Activated gamma-delta T cell (primary cell): ENCODE measurements around the gene CEP128.

Experiments used
- DNase-seq: peaks from one replicate; lab custom pipeline; 2025; lab: John Stamatoyannopoulos, UW

CEP128 gene

DNA sequence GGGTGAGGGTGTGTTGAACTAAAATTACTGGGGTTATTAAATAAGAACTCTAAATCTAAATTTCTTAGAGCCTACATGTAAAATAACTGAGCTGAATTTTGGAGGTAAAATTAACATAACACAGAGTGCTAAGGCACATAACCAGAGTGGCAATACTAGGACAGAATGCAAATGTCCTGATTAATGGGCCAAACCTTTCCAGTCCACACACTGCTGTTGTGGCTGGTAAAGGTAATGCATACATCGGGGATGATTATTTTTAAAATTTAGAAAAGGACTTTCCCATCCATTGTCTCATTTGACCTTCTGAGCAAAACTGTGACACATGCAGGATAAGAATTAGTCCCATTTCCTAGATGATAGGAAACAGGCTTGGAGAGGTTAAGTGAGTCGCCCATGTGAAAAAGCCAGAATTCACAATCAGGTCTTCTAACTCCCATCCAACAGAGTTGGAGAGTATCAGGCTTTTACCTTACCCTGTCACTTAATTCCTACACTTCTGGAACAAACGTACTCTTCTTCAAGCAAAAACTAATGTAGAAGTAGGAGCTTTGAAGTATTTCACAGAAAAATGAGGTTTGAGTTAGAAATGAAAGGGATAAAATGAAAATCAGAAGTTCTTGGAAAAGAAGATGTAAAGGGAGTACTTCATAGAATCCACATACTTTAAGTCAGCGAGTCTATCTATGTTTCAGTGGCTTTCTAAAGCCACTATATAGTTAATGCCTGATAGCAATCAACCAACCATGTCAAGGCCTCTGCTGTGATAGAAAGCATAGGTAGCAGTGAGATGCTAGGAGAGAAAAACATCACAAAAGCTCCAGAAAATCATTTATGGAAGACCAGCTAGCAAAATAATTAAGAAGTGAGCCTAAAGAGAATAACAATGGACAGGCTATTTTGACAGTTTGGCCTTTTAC lies 395.3 kb downstream of the CEP128 start:
- no peak for DNase-seq

- DNase-seq, result no peak
Measured at GRCh38 chr14:80544366-80544765, 397.2 kb downstream of the CEP128 start.

DNA sequence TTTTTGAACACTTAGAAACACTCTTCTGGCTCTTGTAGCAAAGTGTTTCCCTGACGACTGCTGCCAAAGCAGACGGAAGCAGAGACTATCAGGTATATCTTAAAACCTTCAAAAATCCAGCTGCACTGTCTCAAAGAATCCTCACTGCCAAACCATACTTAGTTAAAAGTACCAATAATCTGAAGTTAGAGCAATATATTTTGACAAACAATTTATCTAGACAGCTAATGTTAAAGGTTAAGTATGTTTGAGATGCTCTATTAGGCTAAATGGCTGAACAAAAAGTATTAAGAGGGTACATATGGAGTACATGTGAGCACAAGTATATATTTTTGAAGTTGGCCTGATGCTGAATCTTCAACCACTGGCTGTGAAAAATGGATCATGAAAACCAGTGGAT lies 398.3 kb downstream of the CEP128 start:
- DNase-seq, result no peak

DNA sequence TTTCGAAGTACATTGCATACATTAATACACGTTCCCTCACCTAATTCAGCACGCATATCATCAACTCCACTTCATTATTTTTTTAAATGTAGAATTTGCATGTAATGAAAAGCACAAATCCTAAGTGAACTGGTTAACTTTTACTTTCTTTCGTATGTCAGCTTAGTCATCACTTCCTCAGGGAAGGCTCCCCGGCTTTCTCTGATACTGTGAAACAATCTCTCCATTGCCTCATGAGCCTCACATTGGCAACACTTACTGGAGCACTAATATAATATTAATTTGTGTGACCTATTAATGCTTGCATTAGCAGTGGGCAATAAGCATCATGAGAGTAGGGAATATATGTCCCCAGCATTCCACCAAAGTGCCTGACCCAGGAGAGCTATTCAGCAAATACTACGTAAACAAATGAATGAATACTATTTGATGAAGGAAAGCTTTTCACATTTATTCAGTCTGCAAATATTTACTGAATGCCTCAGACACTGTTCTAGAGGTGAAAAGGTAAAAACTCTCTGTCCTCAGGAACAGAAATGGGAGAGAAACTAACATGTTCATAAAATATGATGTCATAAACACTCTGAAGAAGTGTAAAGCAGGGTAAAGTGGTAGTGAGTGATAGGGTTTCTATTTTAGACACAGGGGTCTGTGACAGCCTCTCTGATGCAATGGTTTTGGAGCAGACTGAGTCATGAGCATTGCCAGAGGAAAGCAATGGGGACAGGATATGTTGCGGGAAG lies 402.7 kb downstream of the CEP128 start:
- no peak for DNase-seq

DNA sequence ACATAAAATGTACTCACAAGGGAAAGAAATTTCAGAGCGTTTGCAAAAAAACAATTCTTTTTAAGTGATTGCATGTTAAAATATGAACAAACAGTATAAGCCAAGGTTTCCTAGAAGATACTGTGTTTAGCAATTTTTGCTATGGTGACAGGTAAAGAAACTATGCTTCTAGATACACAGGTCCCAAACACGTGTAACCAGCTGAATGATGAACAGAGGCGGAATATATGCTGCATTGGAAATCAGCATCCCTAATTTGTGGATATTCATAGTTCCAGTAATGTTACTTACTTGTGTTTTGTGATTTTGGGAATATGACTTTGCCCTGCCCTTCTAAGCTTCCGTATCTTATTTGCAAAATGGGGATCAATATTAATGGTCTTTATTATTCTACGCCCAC lies 403.9 kb downstream of the CEP128 start:
- DNase-seq, result no peak

GRCh38 chr14:80536456-80536855 lies 405.1 kb downstream of the CEP128 start:
- DNase-seq, result no peak

DNA sequence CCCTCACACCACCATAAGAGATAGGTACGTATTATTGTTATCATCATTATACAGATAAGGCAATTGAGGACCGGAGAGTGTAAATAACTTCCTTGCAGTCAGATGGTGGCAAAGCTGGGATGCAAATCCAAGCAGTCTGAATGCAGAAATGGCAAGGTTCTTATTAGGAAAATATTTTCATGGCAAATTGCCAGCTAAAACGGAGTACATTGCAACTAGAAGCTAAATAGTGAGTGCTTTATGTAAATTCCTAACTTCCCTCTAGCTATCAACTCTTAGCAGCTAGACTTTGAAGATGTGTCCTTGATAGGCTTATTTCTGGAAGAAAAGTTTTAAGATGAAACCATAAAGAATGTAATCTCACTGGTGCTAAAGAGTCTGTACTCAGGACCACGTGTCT lies 406.4 kb downstream of the CEP128 start:
- no peak for DNase-seq

GRCh38 chr14:80523518-80524117 lies 417.9 kb downstream of the CEP128 start:
- no peak for DNase-seq

GRCh38 chr14:80522936-80523335 lies 418.6 kb downstream of the CEP128 start:
- DNase-seq, result no peak

- DNase-seq, result no peak
Measured at GRCh38 chr14:80522411-80522810, 419.1 kb downstream of the CEP128 start.

DNA sequence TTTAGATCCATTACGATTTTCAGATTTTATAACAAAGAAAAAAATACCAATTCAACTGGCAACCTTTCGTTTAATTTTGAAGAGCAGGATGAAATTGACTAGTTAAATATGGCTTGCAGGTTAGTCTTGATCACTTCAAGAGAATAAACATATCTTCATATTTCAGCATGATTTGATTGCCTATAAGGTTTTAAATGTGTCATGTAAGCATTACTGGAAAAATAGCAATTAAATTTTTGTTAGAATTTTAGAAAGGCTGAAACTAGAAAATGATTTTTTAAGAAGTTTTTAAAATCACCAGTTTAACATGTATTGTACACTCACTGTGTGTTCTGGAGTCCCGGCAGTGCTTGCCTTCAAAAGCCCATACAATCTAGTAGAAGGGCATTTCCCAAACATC lies 420.1 kb downstream of the CEP128 start:
- no peak for DNase-seq

DNA sequence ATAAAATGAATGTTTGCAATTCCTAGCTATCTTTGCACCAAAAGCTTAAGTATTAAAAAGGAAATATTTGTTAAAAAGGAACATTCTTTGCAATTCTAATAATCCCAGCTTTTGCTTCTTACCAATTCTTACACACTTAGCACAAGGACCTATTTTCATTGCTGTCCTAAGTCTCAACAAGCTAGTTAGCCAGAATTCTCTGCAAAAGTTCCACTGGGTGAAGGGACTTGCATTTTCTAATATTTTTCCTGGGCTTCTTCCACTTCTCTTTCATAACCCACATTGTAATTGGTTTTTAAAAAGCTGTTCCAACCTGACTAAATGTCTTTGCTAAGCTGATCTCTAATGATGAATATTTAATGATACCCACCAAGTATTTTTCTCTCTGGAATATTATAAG lies 422.5 kb downstream of the CEP128 start:
- DNase-seq, result no peak

GRCh38 chr14:80518173-80518572 lies 423.4 kb downstream of the CEP128 start:
- no peak for DNase-seq

GRCh38 chr14:80507292-80507869 lies 434.2 kb downstream of the CEP128 start:
- no peak for DNase-seq

DNA sequence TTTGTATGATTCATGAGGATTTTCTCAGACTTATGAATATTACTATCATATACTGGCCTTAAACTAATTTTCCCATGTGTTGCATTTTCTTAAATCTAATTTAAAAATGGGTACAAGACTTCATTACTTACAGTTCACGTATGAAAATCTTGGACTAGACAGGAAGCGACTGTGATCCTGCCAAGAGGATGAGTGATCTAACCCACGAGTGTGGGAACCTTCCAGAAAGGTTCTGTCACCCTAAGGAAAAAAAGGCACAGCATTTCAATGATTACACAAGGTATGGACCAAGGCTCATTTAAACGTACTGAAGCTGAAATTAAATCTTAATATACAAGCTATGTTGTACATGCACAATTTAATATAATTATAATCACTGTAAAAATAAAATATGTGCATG lies 436.8 kb downstream of the CEP128 start:
- no peak for DNase-seq

- DNase-seq, result no peak
Measured at GRCh38 chr14:80498533-80498932, 443.0 kb downstream of the CEP128 start.

- no peak for DNase-seq
Measured at GRCh38 chr14:80496090-80496489, 445.4 kb downstream of the CEP128 start.

DNA sequence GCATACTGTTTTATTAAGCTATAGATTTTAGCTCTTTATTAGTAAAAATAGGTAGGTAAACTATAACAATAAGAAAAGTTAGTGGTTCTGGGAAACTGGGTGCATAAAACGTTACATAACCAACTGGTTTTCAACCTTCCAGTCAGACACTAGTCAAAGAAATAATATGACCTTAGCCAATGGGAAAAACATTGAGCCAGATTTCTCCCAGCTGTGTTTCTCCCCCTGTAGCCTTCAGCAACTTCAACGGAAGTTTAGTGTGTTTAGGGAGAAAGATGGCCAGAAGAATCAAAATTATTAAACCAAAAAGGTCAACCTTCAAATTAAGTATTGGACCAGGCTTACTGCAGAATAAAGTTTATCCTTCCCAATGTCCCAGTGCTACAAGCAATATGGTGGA lies 446.8 kb downstream of the CEP128 start:
- DNase-seq, result no peak

GRCh38 chr14:80493620-80494019 lies 447.9 kb downstream of the CEP128 start:
- no peak for DNase-seq

GRCh38 chr14:80491650-80492049 lies 449.9 kb downstream of the CEP128 start:
- no peak for DNase-seq

DNA sequence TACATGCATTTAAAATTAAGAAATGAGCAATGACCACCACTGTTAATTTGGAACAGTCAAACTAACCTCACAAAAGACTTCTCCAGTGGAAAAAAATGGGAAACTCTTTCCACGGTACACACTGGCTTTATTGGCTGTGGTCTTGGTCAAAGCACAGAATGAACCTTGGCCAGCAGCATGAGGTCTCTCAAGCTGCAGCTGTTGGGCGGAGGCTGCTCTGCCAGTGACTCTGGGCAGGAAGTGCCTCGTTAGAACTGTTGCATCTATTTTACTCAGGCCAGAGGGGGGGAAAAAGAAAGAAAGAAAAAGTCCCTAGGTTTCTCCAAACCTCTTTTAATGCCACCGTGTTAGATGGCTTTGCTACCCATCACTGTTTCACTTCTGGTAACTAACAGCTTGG lies 450.4 kb downstream of the CEP128 start:
- DNase-seq, result no peak

GRCh38 chr14:80489513-80489912 lies 452.0 kb downstream of the CEP128 start:
- no peak for DNase-seq
